Thoracic aorta (tissue), 2 donors: ENCODE data around the gene CASS4. TPM values are rescaled to one million over a fixed set of nuclear protein-coding genes. Genes with fewer than 3 reads are reported as not detected.

ENCODE experiments used
- ATAC-seq: fragments of 150-250 bp; one replicate; pipeline ENCODE4 v1.8.0; 2017; ENCODE audit warnings: low read depth; ENCODE audit not compliant: insufficient number of reproducible peaks, low FRiP score
- DNase-seq: peaks from one replicate; pipeline ENCODE4 v3.0.0-alpha.2; 2020; ENCODE audit warnings: low spot score
- H3K27ac ChIP-seq, 2 donors: fragments of 200-600 bp; sonication (generic); 1 replicate in 1 of 2; 2 replicates in 1 of 2; pipeline ENCODE4 v1.5.1; 2016; ENCODE audit warnings: mild to moderate bottlenecking in 2 of 2, moderate library complexity in 2 of 2
- H3K27me3 ChIP-seq: fragments of 200-600 bp; sonication (generic); replicated peaks from 2 replicates; pipeline ENCODE4 v1.6.0; 2016; ENCODE audit warnings: mild to moderate bottlenecking; ENCODE audit not compliant: insufficient read depth
- H3K36me3 ChIP-seq: fragments of 200-600 bp; sonication (generic); one replicate; pipeline ENCODE4 v1.5.1; 2016
- H3K4me1 ChIP-seq, 2 donors: fragments of 200-600 bp; sonication (generic); 1 replicate in 1 of 2; 2 replicates in 1 of 2; pipeline versions ENCODE4 v1.5.1 to v1.6.0; 2016; ENCODE audit warnings: low read depth in 2 of 2, mild to moderate bottlenecking in 1 of 2; ENCODE audit not compliant: control insufficient read depth in 1 of 2
- H3K4me3 ChIP-seq: fragments of 200-600 bp; sonication (generic); 2 replicates; pipeline ENCODE4 v1.5.1; 2016; ENCODE audit warnings: mild to moderate bottlenecking
- H3K9me3 ChIP-seq: fragments of 200-600 bp; sonication (generic); 2 replicates; pipeline ENCODE4 v1.5.1; 2016
- CTCF ChIP-seq: fragments of 200-600 bp; sonication (generic); IDR thresholded peaks from one replicate; pipeline ENCODE4 v1.5.1; 2019; ENCODE audit warnings: antibody characterized with exemption
- total RNA-seq, 2 donors: library from RNA; depleted of rRNA; stranded (reverse); fragments of >200 nt; gene quantifications; one replicate each; pipeline versions ENCODE4 v1.1.0 to v1.2.3, GENCODE V29; 2016

CASS4 gene
- total RNA-seq, 2 donors from 2014 or later: 3.0 to 3.1 TPM

- peak overlapping the region in 1 of 2 donors; percentile 40 for H3K27ac ChIP-seq
- TF ChIP-seq CTCF: no peak
- DNase-seq (no peak), ATAC-seq (no peak)
- H3K9me3 ChIP-seq: no peaks in the 10 kb centered on the region
- H3K4me3 ChIP-seq: peak overlapping the region; percentile 37
- H3K4me1 ChIP-seq: no peaks in the 10 kb centered on the region
- peaks cover 2% of the 10 kb centered on the region for H3K36me3 ChIP-seq
- no peaks in the 10 kb centered on the region for H3K27me3 ChIP-seq
Observed at GRCh38 chr20:56412473-56412790, 372 bp downstream of the CASS4 start.

- DNase-seq: no peak
- Histone ChIP-seq H3K27me3 (no peaks in the 10 kb centered on the region), H3K36me3 (no peaks in the 10 kb centered on the region), H3K4me1 (no peaks in the 10 kb centered on the region), H3K9me3 (no peaks in the 10 kb centered on the region), H3K4me3 (peak overlapping the region; percentile 37), H3K27ac (peak overlapping the region in 1 of 2 donors; percentile 40)
- TF ChIP-seq CTCF: no peak
- ATAC-seq: no peak
Observed at GRCh38 chr20:56412949-56413348, 889 bp downstream of the CASS4 start.

GRCh38 chr20:56414842-56415765 is 3.0 kb downstream of the CASS4 start:
- no peak for ATAC-seq

GRCh38 chr20:56417402-56417801 is 5.3 kb downstream of the CASS4 start:
- Histone ChIP-seq H3K4me3 (no peak overlapping the region), H3K4me1 (no peaks in the 10 kb centered on the region), H3K36me3 (no peaks in the 10 kb centered on the region), H3K9me3 (no peaks in the 10 kb centered on the region), H3K27me3 (no peaks in the 10 kb centered on the region), H3K27ac (peak overlapping the region in 1 of 2 donors; percentile 21)
- ATAC-seq: no peak
- no peak for DNase-seq
- no peak for TF ChIP-seq CTCF

More at GRCh38 chr20:56414842-56415765, 3.0 kb downstream of the CASS4 start:
- no peaks in the 10 kb centered on the region for H3K36me3 ChIP-seq
- DNase-seq: no peak
- H3K4me1 ChIP-seq: no peaks in the 10 kb centered on the region
- no peak overlapping the region for H3K27ac ChIP-seq
- H3K4me3 ChIP-seq: no peak overlapping the region
- H3K9me3 ChIP-seq: no peaks in the 10 kb centered on the region
- TF ChIP-seq CTCF: no peak
- H3K27me3 ChIP-seq: no peaks in the 10 kb centered on the region

- DNase-seq (no peak), ATAC-seq (no peak)
- Histone ChIP-seq H3K4me3 (no peak overlapping the region), H3K36me3 (no peaks in the 10 kb centered on the region), H3K27ac (peak overlapping the region in 1 of 2 donors; percentile 21), H3K4me1 (no peaks in the 10 kb centered on the region), H3K9me3 (no peaks in the 10 kb centered on the region), H3K27me3 (no peaks in the 10 kb centered on the region)
- TF ChIP-seq CTCF: no peak
Observed at GRCh38 chr20:56417911-56418310, 5.9 kb downstream of the CASS4 start.
